Glutamatergic neuron (in vitro differentiated cells): ENCODE results near the gene SNX10. TPM values are rescaled to one million over a fixed set of nuclear protein-coding genes. Genes with fewer than 3 reads are reported as not detected.

Experiments used
- DNase-seq: peaks from one replicate; pipeline ENCODE4 v3.0.0; 2022
- H3K27ac Mint-ChIP-seq: one replicate; pipeline ENCODE4 v1.8.0; 2020; ENCODE audit warnings: mild to moderate bottlenecking, mixed read lengths, inconsistent platforms; ENCODE audit not compliant: unreplicated experiment
- H3K27me3 Mint-ChIP-seq: one replicate; pipeline ENCODE4 v1.8.0; 2020; ENCODE audit warnings: mild to moderate bottlenecking, moderate library complexity, mixed read lengths, inconsistent platforms; ENCODE audit not compliant: unreplicated experiment
- H3K36me3 Mint-ChIP-seq: one replicate; pipeline ENCODE4 v1.8.0; 2020; ENCODE audit warnings: mild to moderate bottlenecking, mixed read lengths, inconsistent platforms; ENCODE audit not compliant: unreplicated experiment
- H3K4me1 Mint-ChIP-seq: one replicate; pipeline ENCODE4 v1.8.0; 2020; ENCODE audit warnings: mild to moderate bottlenecking, low read depth, mixed read lengths, inconsistent platforms; ENCODE audit not compliant: unreplicated experiment
- H3K4me3 Mint-ChIP-seq: one replicate; pipeline ENCODE4 v1.8.0; 2020; ENCODE audit warnings: mild to moderate bottlenecking, mixed read lengths, inconsistent platforms; ENCODE audit not compliant: unreplicated experiment
- H3K9me3 Mint-ChIP-seq: one replicate; pipeline ENCODE4 v1.8.0; 2020; ENCODE audit warnings: mild to moderate bottlenecking, moderate library complexity, mixed read lengths, inconsistent platforms; ENCODE audit not compliant: unreplicated experiment
- CTCF ChIP-seq: fragments of 200-600 bp; sonication (generic); IDR thresholded peaks from one replicate; pipeline ENCODE4 v1.5.0; 2021; ENCODE audit not compliant: partially characterized antibody, unreplicated experiment
- total RNA-seq: library from RNA; stranded (reverse); fragmentation: NEBNext Ultra II Directional; extraction: Animal tissue kit (Norgen Biotek cat#: 25700); gene quantifications from one replicate; pipeline ENCODE4 v1.2.1, GENCODE V29; 2021; ENCODE audit not compliant: unreplicated experiment

SNX10 gene
- total RNA-seq, 1 donor from 2014 or later = 6.1 TPM

GRCh38 chr7:26298472-26299058, 6.9 kb downstream of the SNX10 start:
- TF ChIP-seq CTCF = no peak
- Mint-ChIP-seq H3K4me3 (no peak overlapping the region), H3K27ac (no peak overlapping the region), H3K27me3 (peaks cover 4% of the 10 kb centered on the region), H3K36me3 (no peaks in the 10 kb centered on the region), H3K9me3 (no peaks in the 10 kb centered on the region), H3K4me1 (no peaks in the 10 kb centered on the region)
- DNase-seq = no peak

- Mint-ChIP-seq H3K36me3 (no peaks in the 10 kb centered on the region), H3K27ac (no peak overlapping the region)
Measured at GRCh38 chr7:26305090-26305868, 13.6 kb downstream of the SNX10 start.

GRCh38 chr7:26305869-26306665, 14.4 kb downstream of the SNX10 start:
- H3K27ac Mint-ChIP-seq = no peak overlapping the region
- no peaks in the 10 kb centered on the region for H3K4me1 Mint-ChIP-seq
- H3K27me3 Mint-ChIP-seq = peaks cover 6% of the 10 kb centered on the region

More at GRCh38 chr7:26305090-26305868, 13.6 kb downstream of the SNX10 start:
- Mint-ChIP-seq H3K9me3 (no peaks in the 10 kb centered on the region), H3K4me1 (no peaks in the 10 kb centered on the region), H3K27me3 (peaks cover 6% of the 10 kb centered on the region), H3K4me3 (no peak overlapping the region)
- no peak for DNase-seq
- TF ChIP-seq CTCF = no peak

GRCh38 chr7:26306790-26307189, 15.1 kb downstream of the SNX10 start:
- Mint-ChIP-seq H3K27ac (no peak overlapping the region), H3K4me1 (no peaks in the 10 kb centered on the region), H3K36me3 (no peaks in the 10 kb centered on the region), H3K27me3 (peaks cover 6% of the 10 kb centered on the region), H3K4me3 (no peak overlapping the region), H3K9me3 (no peaks in the 10 kb centered on the region)
- TF ChIP-seq CTCF = no peak
- no peak for DNase-seq

More at GRCh38 chr7:26305869-26306665, 14.4 kb downstream of the SNX10 start:
- Mint-ChIP-seq H3K4me3 (no peak overlapping the region), H3K9me3 (no peaks in the 10 kb centered on the region), H3K36me3 (no peaks in the 10 kb centered on the region)
- no peak for DNase-seq
- TF ChIP-seq CTCF = no peak
